Panc1 (cell line): ENCODE results near the gene PLA2G2E. TPM values are rescaled to one million over a fixed set of nuclear protein-coding genes. Genes with fewer than 3 reads are reported as not detected.

Experiments used
- ATAC-seq: fragments of 200-7000 bp; cut with Tn5 transposase; 2 replicates; pipeline ENCODE4 v1.9.1; 2020; ENCODE audit warnings: mild to moderate bottlenecking, moderate library complexity
- BruUV-seq: library from RNA; stranded (reverse); fragments of 400-500 nt; replicated peaks from 2 replicates; lab custom pipeline; 2021; lab: Mats Ljungman, UMichigan
- CTCF ChIA-PET: fragments of 300-600 bp; sonication (Branson Sonifier 250); formaldehyde crosslinking; loops from one replicate; lab custom pipeline; 2022; ENCODE audit warnings: antibody characterized with exemption; lab: Charles Lee
- POLR2A ChIA-PET: fragments of 300-600 bp; sonication (Branson Sonifier 250); formaldehyde crosslinking; loops from one replicate; lab custom pipeline; 2022; ENCODE audit warnings: antibody characterized with exemption; lab: Charles Lee
- DNase-seq: peaks from one replicate; pipeline ENCODE4 v3.0.0-alpha.2; 2010; ENCODE audit warnings: low read depth, low spot score
- H3K27ac ChIP-seq: 2 replicates; pipeline ENCODE4 v1.5.1; 2011; ENCODE audit warnings: mild to moderate bottlenecking, low read length, inconsistent platforms
- H3K27me3 ChIP-seq: fragments of 200-500 bp; sonication (Bioruptor generic); 2 replicates; pipeline ENCODE4 v1.6.0; 2014; ENCODE audit warnings: low read length, inconsistent platforms; ENCODE audit not compliant: control insufficient read depth, insufficient read depth
- H3K36me3 ChIP-seq: fragments of 200-500 bp; sonication (Bioruptor generic); 2 replicates; pipeline ENCODE4 v1.5.1; 2014; ENCODE audit warnings: inconsistent platforms, mild to moderate bottlenecking, low read length, moderate library complexity; ENCODE audit not compliant: control insufficient read depth, insufficient read depth
- H3K4me1 ChIP-seq: 2 replicates; pipeline ENCODE4 v1.5.1; 2011; ENCODE audit warnings: inconsistent platforms, mild to moderate bottlenecking, low read length, moderate library complexity; ENCODE audit not compliant: control insufficient read depth, insufficient read depth
- H3K4me3 ChIP-seq, 2 experiments: 2 replicates each; pipeline ENCODE4 v1.5.1; 2011 to 2012; ENCODE audit warnings: low read depth in 2 of 2, low read length in 2 of 2, mild to moderate bottlenecking in 2 of 2, inconsistent platforms in 1 of 2, moderate library complexity in 1 of 2
- H3K9me3 ChIP-seq: fragments of 200-500 bp; sonication (Bioruptor generic); 2 replicates; pipeline ENCODE4 v1.5.1; 2014; ENCODE audit warnings: low read depth, mild to moderate bottlenecking, inconsistent platforms, low read length, moderate library complexity; ENCODE audit not compliant: control insufficient read depth, insufficient read depth
- CTCF ChIP-seq: fragments of 450-650 bp; IDR thresholded peaks from 2 replicates; pipeline ENCODE4 v1.5.1; 2017; ENCODE audit warnings: mild to moderate bottlenecking
- POLR2AphosphoS5 ChIP-seq: IDR thresholded peaks from 2 replicates; pipeline ENCODE4 v1.6.1; 2012; ENCODE audit warnings: mild to moderate bottlenecking, low read depth, low read length, moderate library complexity
- SIN3A ChIP-seq: IDR thresholded peaks from 2 replicates; pipeline ENCODE4 v1.6.1; 2012; ENCODE audit warnings: low read depth, mild to moderate bottlenecking, low read length, moderate library complexity, borderline replicate concordance; ENCODE audit not compliant: insufficient read depth
- TCF7L2 ChIP-seq: IDR thresholded peaks from 2 replicates; pipeline ENCODE4 v1.6.1; 2011; ENCODE audit warnings: mild to moderate bottlenecking, low read depth, low read length, inconsistent platforms
- in situ Hi-C: cut with HindIII; loops from 2 replicates; pipeline ENCODE4 v1.10.0; 2016; ENCODE audit warnings: low sequenced_read_pairs, low pct_unique_long_range_greater_than_20kb
- intact Hi-C: fragments of 100-400 bp; cut with micrococcal nuclease; formaldehyde crosslinking; loops from one replicate; pipeline ENCODE4 v1.10.0; 2022; ENCODE audit not compliant: unreplicated experiment
- total RNA-seq: library from RNA; stranded (reverse); gene quantifications from one replicate; pipeline ENCODE4 v1.2.1, GENCODE V29; 2021; ENCODE audit not compliant: unreplicated experiment
- TF ChIP-seq, protein P1 (sequence below), 2 experiments: IDR thresholded peaks; 2 replicates each; pipeline ENCODE4 v1.6.1; 2011 to 2012; ENCODE audit warnings: low read depth in 2 of 2, control low read depth in 1 of 2, low read length in 1 of 2, mild to moderate bottlenecking in 1 of 2, moderate library complexity in 1 of 2; ENCODE audit not compliant: insufficient read depth in 1 of 2

PLA2G2E gene
- total RNA-seq, 1 experiment from 2014 or later, result not detected

GRCh38 chr1:19885821-19886220, 37.6 kb downstream of the PLA2G2E start:
- intact Hi-C loops (no loop called here), in situ Hi-C loops (no loop called here)
- Histone ChIP-seq H3K36me3 (peaks cover 5% of the 10 kb centered on the region), H3K27me3 (no peaks in the 10 kb centered on the region), H3K9me3 (no peaks in the 10 kb centered on the region), H3K27ac (no peak overlapping the region), H3K4me3 (no peak overlapping the region), H3K4me1 (peaks cover 9% of the 10 kb centered on the region)
- ATAC-seq (no peak), DNase-seq (no peak)
- CTCF ChIA-PET, result no interaction called here
- no TSS peak for BruUV-seq
- TF ChIP-seq CTCF (no peak), TCF7L2 (no peak), SIN3A (no peak), POLR2AphosphoS5 (no peak)
- TF ChIP-seq, protein P1, sequence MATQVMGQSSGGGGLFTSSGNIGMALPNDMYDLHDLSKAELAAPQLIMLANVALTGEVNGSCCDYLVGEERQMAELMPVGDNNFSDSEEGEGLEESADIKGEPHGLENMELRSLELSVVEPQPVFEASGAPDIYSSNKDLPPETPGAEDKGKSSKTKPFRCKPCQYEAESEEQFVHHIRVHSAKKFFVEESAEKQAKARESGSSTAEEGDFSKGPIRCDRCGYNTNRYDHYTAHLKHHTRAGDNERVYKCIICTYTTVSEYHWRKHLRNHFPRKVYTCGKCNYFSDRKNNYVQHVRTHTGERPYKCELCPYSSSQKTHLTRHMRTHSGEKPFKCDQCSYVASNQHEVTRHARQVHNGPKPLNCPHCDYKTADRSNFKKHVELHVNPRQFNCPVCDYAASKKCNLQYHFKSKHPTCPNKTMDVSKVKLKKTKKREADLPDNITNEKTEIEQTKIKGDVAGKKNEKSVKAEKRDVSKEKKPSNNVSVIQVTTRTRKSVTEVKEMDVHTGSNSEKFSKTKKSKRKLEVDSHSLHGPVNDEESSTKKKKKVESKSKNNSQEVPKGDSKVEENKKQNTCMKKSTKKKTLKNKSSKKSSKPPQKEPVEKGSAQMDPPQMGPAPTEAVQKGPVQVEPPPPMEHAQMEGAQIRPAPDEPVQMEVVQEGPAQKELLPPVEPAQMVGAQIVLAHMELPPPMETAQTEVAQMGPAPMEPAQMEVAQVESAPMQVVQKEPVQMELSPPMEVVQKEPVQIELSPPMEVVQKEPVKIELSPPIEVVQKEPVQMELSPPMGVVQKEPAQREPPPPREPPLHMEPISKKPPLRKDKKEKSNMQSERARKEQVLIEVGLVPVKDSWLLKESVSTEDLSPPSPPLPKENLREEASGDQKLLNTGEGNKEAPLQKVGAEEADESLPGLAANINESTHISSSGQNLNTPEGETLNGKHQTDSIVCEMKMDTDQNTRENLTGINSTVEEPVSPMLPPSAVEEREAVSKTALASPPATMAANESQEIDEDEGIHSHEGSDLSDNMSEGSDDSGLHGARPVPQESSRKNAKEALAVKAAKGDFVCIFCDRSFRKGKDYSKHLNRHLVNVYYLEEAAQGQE (IDR thresholded peaks at IDR 0.05; ENCODE audit: insufficient read depth in 1 of 2, low read depth in 2 of 2, low read length in 1 of 2), result no peak
- POLR2A ChIA-PET, result no interaction called here

DNA sequence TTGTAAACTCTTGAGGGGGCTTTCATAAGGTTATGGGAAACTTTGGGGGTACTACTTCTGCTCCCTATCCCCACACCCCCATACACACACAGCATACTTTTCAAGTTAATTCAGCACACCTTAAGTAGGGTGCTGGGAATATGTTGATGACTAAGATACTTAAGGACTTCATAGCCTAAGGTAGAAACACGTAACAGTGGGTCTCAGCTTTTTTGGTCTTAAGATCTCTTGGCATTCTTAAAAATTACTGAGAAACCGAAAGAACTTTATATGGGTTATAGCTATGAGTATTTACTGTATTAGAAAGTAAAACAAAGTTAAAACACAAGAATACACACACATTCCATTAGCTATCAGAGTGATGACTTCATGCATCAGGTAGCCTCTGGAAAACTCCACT, 39.1 kb downstream of the PLA2G2E start:
- Histone ChIP-seq H3K4me1 (peaks cover 9% of the 10 kb centered on the region), H3K27ac (no peak overlapping the region), H3K27me3 (no peaks in the 10 kb centered on the region), H3K4me3 (no peak overlapping the region), H3K9me3 (no peaks in the 10 kb centered on the region), H3K36me3 (peaks cover 3% of the 10 kb centered on the region; the same call in 1 of the 2 replicates)
- intact Hi-C loops, result no loop called here
- POLR2A ChIA-PET, result no interaction called here
- no TSS peak for BruUV-seq
- CTCF ChIA-PET, result no interaction called here
- TF ChIP-seq, protein P1 (IDR thresholded peaks at IDR 0.05; ENCODE audit: insufficient read depth in 1 of 2, low read depth in 2 of 2, low read length in 1 of 2), result no peak
- TF ChIP-seq SIN3A, result no peak
- TF ChIP-seq POLR2AphosphoS5, result no peak
- no peak for TF ChIP-seq CTCF
- TF ChIP-seq TCF7L2, result no peak
- in situ Hi-C loops, result no loop called here
- ATAC-seq, result no peak
- no peak for DNase-seq
